HG03108 (cell line): ENCODE results near the gene VRK2.
A peak's percentile ranks its signal among the peaks of the same experiment; 100 is the strongest.

Source experiments
- ATAC-seq: cut with Tn5 transposase; IDR thresholded peaks from one replicate; pipeline ENCODE4 v1.9.1; 2021; ENCODE audit warnings: moderate library complexity; ENCODE audit not compliant: unreplicated experiment

VRK2 gene

DNA sequence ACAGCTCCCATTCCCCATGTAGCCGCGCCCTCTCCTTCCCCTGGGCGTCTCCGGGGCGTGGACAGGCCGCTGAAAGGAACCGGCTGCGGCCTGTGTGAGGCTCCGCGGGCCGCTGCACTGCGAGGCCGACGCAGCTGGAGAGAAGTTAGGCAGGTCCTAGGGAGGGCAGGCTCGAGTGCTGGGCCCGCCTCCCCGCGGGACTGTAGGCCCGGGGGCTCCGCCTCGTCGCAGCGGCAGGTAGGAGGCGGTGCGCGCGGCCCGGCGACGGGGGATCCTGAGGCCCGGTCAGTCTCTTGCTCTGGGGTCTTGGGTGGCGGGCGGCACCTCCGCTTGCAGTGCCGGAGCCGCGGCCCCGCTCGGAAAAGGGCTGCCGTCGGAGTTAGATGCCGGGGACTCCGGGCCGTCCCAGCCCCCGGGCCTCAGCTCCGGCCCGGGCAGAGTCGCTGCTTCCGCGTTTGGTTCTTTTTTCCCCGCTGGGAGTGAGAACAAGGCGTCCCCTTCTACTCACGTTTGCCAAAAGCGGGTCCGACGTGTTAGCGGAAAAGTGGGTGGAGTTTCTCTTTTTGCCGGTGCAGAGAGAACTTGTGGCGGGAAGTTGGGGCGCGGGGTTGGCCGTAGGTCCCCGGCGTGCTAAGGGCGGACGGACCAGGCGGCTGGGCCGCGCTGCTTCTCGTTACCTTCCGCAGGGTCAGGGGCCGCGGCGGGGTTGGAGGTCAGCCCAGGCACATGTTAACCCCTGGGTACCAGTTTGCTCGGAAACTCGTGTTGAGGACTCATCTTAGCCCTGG, at the start of gene VRK2:
TSS of gene VRK2 (plus strand) at position 222 of the 788 bp plus-strand sequence. CDS start 2,026 bp downstream, outside the sequence.
- ATAC-seq, result peak; percentile 85

DNA sequence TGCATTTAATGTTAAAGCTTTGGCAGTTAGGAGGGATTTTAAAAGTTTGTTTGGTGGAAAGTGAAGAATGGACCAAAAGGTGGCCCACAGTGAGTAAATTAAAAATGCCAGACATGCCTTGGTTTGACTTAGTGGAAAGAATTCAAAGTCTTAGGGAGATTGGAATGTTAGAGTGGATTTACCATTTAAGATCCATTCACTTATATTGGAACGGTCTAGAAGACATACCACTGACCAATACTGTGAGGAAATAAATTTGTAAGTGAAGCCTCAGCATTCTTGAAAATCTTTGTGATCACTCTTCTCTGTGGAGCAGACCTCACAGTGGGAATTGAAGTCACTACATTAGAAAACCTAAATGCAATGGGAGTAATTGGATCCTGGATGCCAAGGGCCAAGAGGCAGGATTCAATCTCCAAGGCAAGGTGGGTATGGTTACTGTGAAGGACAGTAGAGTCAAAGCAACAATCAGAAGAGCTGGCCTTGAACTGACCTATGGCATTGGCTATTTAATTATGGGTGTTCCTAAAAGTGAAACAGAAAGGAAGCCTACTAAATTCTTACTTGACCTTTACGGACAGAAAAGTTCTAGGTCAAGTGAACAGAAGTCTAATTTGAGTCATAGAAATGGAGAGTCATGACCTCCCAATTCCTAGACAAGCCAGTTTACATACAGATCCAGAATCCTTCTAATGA, 40.2 kb upstream of the VRK2 start:
- ATAC-seq, result peak; percentile 60

DNA sequence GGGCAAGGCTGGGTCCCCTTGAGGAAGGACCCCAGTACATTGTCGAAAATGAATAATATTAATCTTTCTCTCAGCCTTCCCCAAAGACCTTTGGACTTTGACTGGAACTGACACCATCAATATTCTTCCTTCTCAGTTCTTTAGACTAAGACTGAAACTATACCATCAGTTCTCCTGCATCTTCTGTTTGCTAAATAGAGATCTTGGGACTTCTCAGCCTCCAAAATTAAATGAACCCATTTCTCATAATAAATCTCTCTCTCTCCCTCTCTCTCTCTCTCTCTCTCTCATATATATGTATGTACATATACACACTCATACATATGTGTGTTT, 39.7 kb upstream of the VRK2 start:
- peak; percentile 17 for ATAC-seq

DNA sequence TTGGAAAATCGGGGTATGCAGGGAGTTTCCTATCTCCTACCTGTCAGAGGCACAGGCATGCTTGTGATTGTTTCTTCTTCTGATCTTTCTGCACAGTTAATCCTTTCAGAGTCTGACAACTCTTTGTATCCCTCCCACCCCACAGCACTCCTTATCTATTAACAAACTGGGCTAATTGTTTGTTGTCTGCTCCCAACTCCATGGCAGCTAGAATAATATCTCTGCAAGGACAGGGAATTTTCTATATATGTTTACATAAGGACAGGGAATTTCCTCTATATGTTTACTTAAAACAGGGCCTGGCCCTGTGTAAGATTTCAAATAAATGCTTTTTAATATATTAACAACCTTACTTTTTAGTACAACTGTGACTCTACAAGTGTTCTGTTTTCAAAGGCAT, 36.0 kb upstream of the VRK2 start:
- ATAC-seq, result no peak

DNA sequence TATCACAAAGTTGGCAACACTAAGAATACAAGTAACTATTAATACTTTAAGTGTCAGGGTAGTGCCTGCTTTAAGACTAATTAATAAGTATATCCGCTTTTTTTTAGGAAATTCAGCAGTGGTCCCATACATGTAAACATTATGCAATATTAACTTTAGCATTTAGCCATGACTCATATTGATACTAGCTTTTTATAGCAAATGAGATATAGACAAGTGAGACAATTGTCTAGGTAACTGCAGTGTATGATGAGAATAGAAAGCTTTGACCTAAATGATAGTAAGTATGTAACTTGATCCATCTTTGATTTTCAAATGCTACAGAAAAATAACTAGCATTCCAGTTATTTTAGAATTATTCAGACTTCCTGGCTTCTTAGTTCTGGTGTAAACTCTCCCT, 27.4 kb upstream of the VRK2 start:
- no peak for ATAC-seq

DNA sequence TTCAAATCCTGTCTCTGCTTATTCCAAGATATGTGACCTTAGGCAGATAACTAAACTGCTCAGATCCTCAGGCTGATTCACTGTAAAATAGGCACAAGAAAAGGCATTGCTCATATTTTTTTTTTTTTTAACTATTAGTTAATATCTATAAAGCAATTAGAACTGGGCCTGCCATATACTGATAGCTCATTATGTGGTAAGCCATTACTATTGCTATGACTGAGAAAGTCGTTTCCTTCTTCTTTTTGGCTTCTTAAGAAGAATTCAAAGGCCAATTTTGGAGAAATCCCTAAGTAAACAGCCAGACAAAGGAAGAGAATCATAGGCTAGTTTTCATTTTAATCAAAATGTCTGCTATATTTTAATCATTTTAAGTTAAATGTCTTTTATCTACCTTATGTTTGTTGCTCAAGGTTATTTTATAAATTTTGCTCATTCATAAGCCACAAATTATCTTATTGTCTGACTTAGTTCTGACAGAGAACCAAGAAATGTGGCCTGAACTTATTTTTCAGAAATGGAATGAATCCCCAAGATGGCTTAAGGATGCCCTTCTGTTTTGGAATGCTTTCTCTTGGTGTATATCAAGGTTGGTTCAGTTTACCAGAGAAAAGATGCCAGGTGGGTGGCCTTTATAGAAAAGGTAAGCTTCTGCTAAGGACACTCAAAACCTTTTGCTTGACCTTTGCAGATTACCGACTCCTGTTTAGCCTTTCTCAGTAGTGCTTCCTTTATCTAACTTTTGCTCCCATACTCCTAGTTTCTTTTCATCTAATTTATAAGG, 21.3 kb upstream of the VRK2 start:
- no peak for ATAC-seq

DNA sequence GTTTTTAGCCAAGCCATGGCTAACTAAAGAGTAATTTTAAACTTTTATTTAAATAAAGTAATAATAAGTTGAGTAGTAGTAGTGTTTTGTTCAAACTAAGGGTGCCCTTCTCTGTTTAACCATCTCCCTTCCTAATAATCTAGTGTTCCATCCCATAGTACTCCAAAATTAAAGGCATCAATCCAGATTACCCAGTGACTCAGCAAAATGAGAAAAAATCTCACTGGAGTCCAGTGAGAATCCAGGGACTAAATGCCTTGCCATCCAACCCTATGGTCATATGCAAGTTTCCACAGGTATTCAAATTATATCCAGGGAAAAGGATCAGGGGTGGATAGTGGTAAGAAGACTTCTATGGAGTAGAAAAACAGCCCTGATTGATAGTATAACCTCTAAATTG, 19.6 kb upstream of the VRK2 start:
- no peak for ATAC-seq

DNA sequence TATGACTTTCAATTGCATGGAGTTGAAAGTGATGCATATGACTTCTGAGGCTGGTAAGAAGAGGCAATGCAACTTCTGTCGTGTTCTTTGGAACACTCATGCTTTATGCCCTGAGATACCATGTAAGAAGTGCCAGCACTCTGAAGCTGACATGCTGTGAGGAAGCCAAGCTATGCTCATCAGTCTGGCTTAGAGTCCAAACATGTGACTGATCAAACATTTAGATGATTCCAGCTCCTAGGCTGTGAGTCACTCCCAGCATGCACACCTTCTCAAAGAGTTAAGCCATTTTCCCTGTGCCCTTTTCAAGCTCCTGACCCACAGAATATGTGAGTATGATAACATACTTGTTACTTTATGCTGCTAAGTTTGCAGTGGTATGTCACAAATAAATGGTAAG, 15.8 kb upstream of the VRK2 start:
- no peak for ATAC-seq

DNA sequence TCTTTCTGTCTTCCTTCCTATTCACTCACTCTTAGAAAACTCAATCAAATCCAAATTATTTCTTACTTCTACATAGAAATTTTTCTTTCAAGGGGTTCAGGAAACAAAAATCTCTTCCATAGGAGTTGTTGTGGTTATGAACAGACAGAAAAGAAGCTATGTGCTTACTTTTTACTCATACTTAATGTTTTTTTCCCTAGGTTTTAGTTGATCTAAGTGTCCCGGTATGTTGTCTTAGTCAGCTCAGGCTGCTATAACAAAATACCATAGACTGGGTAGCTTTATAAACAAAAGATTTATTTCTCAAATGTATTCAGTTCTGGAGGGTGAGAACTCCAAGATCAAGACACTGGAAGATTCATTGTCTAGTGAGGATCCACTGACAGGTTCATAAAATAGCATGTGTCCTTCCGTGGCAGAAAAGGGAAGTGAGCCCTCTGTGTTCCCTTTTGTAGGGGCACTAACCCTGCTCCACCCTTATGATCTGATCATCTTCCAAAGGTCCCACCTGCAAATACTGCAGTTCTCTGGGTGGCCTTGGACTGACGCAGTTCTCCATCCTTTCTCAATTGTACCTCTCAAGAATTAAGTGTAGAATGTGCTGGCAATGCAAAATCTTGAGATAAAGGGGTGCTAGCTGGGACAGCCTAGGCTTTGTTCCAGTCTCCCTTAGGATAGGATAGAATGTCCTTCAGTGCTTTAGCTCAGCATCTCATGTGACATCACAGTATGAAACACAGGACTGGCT, 14.4 kb upstream of the VRK2 start:
- peak; percentile 52 for ATAC-seq

DNA sequence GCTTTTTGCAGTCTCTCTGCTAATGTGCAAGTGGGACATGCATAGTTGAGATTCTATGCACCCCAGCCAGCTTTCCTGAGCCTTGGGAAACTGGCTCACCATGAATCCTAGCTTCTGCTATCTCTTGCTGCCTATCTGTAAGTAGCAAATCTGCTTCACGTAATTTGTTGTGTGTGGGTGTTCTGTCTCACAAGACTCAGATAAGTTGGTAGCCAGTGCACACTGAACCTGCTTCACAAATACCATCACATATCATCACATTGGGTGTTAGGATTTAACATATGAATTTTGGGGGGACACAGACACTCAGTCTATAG, 13.9 kb upstream of the VRK2 start:
- no peak for ATAC-seq

DNA sequence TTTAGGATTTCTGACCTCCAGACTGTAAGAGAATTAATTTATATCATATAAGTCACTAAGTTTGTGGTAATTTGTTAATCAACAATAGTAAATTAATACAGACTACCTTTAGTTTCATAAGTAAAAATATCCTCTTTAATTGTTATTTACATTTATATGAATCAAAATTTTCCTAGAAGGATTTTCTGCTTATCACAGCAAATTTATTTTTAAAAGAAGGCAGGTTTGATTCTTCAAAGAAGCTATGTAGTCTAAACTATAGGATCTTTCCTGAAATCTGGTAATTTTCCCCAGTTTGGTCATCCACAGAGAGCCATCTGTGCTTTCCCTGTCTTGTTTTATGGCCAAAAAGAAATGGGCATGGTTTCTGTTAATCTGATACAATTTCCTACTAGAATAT, 13.1 kb upstream of the VRK2 start:
- no peak for ATAC-seq

DNA sequence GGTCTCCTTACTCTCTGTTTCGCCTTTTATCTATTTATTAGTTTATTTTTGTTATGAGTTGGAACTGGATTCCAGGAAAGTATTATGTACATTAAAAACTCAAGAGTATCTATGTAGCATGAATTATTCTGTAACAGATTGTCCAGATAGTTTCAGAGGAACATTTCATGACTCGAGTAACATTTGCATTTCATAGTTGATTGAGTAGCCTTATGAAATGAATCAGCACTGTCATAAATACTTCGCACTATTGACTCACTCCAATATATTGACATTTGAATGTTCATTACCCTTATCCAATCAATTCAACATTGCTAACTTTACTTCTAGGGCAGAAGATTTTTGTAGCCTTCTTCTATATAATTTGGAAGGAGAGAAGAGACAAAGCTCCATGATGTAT, 11.3 kb upstream of the VRK2 start:
- peak; percentile 63 for ATAC-seq

DNA sequence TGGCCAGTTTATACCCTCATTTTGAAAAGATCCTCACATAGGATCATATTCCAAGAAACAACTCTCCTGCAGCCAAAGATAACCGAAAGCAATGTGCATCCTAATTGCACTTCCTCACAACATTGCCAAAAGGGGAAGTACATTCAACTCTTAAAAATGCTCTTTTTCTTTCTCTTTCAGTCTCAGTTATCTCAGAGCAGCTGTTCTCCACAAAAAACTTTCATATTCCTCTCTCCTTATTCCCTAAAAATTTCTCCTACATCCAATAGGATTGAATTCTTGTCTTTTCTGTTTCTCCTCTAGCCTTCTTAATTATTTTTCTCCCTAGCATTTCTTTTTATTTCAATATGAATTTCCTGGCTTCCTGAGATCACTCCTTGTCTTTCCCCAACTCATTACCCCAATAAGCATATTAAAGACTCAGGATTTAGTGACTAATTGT, 7.4 kb upstream of the VRK2 start:
- peak; percentile 70 for ATAC-seq

DNA sequence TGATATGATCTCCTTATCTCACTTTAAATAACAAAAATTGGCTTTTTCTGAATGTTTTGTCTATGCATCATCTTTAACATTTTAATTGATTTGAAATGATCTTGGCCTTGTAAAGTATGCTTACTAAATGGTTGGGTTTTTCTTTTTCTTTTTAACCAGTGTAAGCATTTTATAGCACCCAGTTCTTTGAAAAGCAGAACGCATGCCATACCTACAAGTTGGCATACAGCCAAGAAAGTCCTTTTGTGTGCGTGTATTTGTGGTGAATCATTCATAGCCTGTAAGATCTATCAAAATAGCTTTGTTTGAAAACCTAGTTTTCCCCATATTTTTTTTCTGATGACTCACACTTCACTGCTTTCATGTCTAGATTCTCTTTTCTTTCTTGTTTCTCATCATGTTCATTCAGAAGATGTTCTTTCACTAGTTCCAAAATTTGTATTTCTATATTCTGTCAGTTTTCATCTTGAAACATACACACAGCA, 4.1 kb upstream of the VRK2 start:
- ATAC-seq, result no peak

DNA sequence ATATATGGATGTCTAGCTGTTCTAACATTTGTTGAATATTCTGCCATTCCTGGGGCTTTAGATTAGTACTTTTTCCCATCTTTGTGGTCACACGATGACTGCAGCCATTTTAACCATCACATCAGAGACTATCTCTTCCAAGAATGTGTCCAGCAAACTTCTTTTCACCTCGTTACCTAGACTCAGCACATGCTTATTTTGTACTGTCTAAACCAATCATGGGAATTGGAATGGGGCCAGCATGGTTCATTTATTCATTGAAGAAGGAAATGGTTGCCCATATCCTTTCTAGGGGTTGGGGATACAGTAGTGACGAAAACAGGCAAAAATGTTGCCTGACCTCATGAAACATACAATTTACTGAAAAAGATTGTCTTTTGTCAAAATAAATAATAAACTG, 2.5 kb upstream of the VRK2 start:
- no peak for ATAC-seq

DNA sequence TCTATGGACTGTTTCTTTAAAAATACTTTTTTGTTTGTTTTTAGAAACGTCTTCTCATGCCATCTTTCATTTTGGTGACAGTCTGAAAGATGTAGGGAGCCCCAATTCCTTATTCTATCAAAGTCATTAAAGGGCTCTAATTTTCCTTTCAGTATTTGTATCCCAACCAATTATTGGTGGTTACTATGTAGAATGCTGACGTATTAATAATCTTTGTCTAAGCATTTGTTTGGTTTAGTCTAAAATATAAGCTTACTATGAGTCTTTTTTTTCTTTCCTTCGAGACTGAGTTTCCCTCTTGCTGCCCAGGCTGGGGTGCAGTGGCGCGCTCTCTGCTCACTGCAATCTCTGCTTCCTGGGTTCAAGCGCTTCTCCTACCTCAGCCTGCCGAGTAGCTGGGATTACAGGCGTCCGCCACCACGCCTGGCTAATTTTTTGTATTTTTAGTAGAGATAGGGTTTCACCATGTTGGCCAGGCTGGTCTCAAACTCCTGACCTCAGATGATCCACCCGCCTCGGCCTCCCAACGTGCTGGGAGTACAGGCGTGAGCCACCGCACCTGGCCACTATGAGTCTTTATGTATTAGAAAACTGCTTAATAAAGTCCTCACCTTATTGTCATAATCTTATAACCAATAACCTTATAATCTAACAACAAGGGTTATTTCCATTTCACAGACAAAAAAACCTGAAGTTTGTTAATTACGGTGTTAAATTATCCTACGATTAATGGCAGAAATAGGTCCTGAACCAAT, 849 bp upstream of the VRK2 start:
- ATAC-seq, result no peak

DNA sequence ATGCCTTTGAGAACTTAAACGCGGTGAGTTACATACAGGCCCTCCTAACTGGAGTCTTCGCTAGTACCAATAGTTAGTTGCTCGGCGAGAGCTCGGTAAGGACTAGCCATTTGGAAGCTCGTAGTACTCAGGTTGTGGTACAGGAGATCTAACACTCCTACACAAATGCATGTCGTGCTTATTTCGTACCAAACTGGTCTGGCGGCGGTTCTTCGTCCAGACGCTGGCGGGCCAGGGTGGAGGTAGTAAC, 346 bp upstream of the VRK2 start:
- no peak for ATAC-seq

DNA sequence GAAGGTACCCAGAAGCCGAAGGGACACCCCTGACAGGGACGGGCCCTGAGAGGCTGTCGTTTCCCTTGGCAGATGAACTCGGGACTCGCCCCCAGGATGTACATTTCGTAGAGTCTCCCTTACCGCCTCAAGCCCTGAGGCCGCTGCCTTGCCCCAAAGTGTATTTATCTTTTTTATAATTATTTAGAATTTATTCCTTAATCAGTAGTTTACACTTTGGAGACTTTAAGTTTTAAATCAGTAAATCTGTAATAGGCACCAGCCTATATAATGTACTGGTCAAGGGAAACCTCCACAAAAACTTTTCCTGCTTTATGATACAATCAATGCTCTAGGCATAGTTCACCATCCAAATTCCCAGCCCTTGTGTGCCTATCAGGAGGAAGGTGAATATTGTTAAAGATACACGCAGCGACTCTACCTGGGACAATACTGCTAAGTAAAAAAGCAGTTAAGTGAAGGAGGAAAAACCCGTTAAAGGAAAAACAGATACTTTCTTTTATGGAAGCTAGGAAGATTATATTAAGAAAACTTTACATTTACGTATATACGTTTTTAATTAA, 848 bp downstream of the VRK2 start:
- ATAC-seq, result peak; percentile 37

DNA sequence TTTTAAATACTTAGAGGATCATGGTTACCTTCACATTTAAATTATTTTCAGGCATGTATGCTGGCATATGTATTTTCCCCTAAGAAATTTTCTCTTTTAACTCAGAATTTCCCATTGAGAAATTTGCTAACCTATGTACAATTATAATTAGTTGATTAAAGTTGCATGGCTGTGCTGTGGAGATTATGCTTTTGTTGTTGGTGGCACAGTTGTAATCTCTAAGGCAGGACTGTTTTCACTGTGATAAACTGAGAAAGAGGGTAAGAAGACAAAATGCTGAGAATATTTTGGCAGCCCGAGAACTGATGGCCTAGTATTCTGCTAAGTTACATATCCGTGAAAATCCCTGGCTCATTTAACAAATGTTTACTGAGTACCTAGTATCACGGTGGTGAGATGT, 1.4 kb downstream of the VRK2 start:
- no peak for ATAC-seq

DNA sequence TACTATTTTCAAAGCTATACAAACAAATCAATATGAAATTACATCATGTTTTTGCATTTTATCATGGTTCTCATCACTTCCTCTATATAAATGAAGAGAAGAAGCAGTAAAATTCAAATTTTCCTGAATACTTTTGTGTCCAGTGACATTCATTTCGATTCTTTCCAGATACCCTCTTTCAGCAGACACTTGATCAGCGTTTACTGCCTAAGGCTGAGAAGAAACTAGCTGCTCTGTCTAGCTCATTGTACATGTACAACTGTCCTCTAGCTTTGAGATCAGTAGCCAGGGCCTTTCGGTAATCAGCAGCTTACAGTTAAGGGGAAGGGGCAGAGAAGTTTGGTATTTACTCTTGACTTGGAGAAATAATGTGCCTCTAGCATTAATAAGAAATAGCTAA, 4.8 kb downstream of the VRK2 start:
- ATAC-seq, result no peak
